NCI-H2029 (cell line): ENCODE results near the gene ANKLE2.

Experiments used
- DNase-seq: peaks from one replicate; lab custom pipeline; 2025; lab: John Stamatoyannopoulos, UW

ANKLE2 gene

DNA sequence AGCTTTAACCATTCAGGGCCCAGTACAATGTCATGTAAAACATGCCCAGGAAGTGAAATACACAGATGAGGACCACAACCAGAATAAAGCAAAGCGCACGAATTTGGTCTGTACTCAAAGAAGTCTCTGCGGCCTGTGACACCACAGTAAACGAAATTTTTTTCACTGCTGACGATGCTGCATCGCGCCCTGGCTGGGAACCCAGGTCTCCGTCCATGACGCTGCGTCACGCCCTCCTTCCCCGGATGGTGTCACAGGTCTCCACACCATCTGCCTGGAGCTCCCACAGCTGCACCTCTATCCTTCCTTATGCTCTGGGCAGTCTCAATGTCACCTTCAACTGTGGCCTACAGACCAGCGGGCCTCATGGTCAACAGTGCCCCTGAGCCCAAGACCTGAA, 17.8 kb downstream of the ANKLE2 start:
- DNase-seq: no peak

- DNase-seq: no peak
Measured at GRCh38 chr12:132741620-132742019, 20.0 kb downstream of the ANKLE2 start.

- no peak for DNase-seq
Measured at GRCh38 chr12:132740652-132741051, 21.0 kb downstream of the ANKLE2 start.

GRCh38 chr12:132740313-132740646, 21.4 kb downstream of the ANKLE2 start:
- no peak for DNase-seq

- DNase-seq: no peak
Measured at GRCh38 chr12:132739600-132740312, 21.9 kb downstream of the ANKLE2 start.

GRCh38 chr12:132736913-132737312, 24.7 kb downstream of the ANKLE2 start:
- no peak for DNase-seq

DNA sequence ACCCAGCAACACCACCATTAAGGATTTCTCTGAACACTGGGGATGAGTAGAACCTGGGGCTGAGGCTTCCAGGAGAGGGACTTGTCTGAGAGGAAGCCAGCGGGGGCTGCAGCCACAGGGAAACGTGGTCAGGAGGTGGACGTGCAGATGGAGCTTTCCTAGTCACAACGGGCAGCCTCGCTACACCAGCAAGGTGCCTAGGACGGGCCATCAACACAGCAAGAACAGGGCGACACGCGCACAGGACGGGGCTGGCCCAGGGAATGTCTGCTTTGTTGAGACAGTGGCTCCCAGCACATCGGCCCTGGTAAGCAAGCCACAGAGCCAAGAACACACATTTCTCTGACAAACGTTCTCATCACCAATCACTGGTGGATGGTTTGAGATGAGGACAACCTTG, 25.3 kb downstream of the ANKLE2 start:
- DNase-seq: no peak

GRCh38 chr12:132735496-132735895, 26.1 kb downstream of the ANKLE2 start:
- no peak for DNase-seq

- no peak for DNase-seq
Measured at GRCh38 chr12:132734206-132734605, 27.4 kb downstream of the ANKLE2 start.

DNA sequence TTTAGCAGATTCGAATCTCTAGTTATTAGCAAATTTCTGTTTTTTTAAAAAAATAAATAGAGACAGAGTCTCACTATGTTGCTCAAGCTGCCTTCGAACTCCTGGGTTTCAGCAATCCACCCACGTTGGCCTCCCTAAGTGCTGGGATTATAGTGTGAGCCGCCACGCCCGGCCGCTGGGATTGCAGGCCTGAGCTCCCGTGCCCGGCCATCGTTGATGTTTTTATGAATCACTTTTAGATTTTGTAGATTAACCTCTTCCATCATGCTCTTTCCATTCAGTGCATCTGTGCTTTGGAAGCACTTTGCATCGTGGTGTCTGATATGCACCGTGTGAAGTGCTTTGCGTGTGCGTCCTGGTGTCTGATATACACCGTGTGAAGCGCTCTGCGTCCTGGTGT, 30.1 kb downstream of the ANKLE2 start:
- DNase-seq: no peak

DNA sequence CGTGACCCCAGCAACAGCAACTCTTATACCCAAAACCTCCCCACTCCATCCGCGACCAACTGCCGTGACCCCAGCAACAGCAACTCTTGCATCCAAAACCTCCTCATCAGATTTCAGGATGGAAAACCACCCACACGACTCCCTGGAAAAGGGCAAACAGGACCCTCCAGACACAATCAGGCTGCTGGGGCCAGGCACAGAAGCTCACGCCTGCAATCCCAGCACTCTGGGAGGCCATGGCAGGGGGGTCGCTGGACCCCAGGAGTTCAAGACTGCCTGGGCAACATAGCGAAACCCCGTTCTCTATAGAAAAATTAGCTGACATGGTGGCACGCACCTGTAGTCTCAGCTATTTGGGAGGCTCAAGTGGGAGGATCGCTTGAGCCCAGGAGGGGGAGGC, 31.3 kb downstream of the ANKLE2 start:
- DNase-seq: no peak

- no peak for DNase-seq
Measured at GRCh38 chr12:132729541-132730320, 31.9 kb downstream of the ANKLE2 start.

GRCh38 chr12:132728502-132728901, 33.1 kb downstream of the ANKLE2 start:
- DNase-seq: no peak

- no peak for DNase-seq
Measured at GRCh38 chr12:132727091-132727794, 34.4 kb downstream of the ANKLE2 start.

GRCh38 chr12:132726386-132726785, 35.2 kb downstream of the ANKLE2 start:
- DNase-seq: no peak

GRCh38 chr12:132724506-132725241, 37.0 kb downstream of the ANKLE2 start:
- DNase-seq: no peak

GRCh38 chr12:132723764-132724140, 37.9 kb downstream of the ANKLE2 start:
- DNase-seq: no peak

- DNase-seq: no peak
Measured at GRCh38 chr12:132723015-132723763, 38.4 kb downstream of the ANKLE2 start.

- DNase-seq: no peak
Measured at GRCh38 chr12:132720606-132721345, 40.9 kb downstream of the ANKLE2 start.

DNA sequence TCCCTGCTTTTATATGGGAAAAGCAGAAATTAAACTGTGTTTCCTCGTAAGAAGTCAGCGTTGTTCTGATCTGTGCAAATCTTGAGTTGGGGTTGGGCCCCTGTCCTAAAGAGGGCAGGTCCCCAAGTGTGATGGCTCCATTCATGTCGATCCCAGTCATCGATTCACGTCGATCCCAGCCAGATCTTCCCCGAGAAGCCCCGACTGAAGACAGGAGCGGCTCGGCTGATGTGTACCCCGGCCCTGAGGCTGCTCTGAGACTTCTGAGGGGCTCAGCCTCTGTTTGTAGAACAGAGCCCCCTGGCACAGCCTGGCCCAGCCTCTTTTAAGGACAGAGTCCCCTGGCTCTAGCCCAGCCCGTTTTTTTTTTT, 41.7 kb downstream of the ANKLE2 start:
- no peak for DNase-seq
